Measurements from ENCODE around the gene AP4E1. TPM values are rescaled to one million over a fixed set of nuclear protein-coding genes. Genes with fewer than 3 reads are reported as not detected.
"Not testable (repeated sequence)": the region's sequence is repeated elsewhere in the genome, so short reads cannot be mapped to it uniquely, and the experiment has no call there.

AP4E1 gene
- 12.3 TPM for polyA plus RNA-seq (ENCODE audit: insufficient read length)
- long read RNA-seq, donor 1, full-length matches to known transcripts, result 1 of 1 reads
- long read RNA-seq, donor 1, partial matches to known transcripts, result 0 of 1 reads
- long read RNA-seq, donor 1, other reads (novel, unspliced or antisense), result 0 of 1 reads
- long read RNA-seq, donor 2, result 0 reads
- long read RNA-seq, donor 3, result 0 reads
- long read RNA-seq, donor 4, result 0 reads
- long read RNA-seq, donor 5, full-length matches to known transcripts, result 1 of 1 reads
- long read RNA-seq, donor 5, partial matches to known transcripts, result 0 of 1 reads
- long read RNA-seq, donor 5, other reads (novel, unspliced or antisense), result 0 of 1 reads
- long read RNA-seq, donor 6, result 0 reads
- long read RNA-seq, donor 7, result 0 reads
- long read RNA-seq, donor 8, result 0 reads

DNA sequence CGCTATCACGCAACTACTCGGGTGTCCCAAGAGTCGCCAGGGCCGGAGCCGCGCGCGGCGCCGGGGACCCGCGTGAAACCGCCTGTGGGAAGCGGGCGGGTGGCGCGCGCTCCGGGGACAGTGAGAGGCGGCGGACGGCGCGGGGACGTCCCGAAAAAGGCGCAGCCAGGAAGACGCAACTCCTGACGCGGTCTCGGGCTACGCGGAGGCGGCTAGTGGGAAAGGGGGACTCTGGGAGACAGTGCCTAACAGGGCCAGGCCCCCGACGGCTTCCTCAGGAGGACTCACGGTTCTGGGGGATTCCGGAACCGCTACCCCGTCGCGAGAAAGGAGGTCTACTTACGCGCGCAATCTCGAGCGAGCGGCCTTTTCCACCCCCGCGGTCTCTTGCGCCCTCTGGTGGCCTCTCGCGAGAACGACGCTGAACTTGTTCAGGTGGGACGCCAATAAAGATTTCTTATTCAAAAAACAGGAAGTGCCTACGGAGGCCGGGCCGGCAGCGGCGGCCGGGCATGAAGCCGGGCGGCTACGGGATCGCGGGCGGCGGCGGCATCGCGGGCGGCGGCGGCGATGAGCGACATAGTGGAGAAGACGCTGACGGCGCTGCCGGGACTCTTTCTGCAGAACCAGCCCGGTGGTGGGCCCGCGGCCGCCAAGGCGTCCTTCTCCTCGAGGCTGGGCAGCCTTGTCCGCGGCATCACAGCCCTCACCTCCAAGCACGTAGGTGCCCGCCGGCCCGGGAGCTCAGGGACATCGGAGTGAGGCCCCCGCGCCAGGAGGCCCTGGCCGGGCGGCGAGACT, at the start of gene AP4E1:
TSS of gene AP4E1 (plus strand) at position 475 of the 801 bp plus-strand sequence. CDS start at position 571, 96 bp downstream.
- peak; percentile 93 for DNase-seq

DNA sequence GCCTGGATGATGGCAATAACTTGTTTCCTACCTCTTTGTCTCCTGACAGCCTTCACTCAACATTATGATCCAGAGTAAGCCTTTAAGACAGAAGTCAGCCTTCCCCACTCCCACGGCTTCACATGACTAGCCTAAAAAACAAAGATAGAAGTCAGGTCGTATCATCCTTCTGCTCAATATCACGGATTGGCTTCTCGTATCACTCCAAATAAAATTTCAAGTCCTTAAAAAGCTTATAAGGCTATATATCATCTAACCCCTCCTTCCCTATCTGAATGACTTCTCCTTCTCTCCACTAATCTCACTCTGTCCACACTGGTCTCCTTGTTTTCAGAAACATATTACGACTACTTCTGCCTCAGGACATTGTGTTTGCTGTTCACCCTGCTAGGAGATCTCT, 47.7 kb upstream of the AP4E1 start:
- no peak for DNase-seq

DNA sequence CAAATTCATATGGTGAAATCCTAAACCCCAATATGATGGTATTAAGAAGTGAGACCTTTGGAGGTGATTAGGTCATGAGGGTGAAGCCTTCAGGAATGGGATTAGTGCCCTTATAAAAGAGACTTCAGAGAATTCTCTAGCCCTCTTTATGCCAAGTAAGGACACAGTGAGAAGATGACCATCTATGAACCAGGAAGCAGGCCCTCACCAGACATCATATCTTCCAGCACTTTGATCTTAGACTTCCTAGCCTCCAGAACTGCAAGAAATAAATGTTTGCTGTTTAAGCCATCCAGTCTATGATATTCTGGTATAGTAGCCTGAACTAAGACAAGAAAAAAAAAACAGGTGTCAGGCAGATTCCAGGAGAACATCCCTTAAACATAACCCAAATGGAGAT, 45.9 kb upstream of the AP4E1 start:
- DNase-seq, result no peak

DNA sequence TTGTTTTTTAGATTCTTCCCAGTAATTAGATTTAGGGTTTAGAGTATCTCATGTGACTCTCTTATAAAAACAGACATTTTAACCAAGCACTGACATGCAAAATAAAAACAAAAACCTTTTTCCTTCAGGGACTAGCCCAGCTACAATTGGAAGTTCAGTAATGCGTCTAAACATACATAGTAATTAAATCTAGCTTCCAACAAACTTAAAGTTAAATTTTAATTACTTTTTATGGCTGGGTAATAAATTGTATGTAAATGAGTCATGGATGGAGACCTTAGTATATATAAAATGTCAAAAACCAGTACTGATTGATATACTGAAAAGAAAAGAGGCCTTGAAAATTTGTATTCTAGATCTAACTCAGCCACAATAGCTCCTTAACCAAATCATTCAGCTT, 43.6 kb upstream of the AP4E1 start:
- DNase-seq, result no peak

DNA sequence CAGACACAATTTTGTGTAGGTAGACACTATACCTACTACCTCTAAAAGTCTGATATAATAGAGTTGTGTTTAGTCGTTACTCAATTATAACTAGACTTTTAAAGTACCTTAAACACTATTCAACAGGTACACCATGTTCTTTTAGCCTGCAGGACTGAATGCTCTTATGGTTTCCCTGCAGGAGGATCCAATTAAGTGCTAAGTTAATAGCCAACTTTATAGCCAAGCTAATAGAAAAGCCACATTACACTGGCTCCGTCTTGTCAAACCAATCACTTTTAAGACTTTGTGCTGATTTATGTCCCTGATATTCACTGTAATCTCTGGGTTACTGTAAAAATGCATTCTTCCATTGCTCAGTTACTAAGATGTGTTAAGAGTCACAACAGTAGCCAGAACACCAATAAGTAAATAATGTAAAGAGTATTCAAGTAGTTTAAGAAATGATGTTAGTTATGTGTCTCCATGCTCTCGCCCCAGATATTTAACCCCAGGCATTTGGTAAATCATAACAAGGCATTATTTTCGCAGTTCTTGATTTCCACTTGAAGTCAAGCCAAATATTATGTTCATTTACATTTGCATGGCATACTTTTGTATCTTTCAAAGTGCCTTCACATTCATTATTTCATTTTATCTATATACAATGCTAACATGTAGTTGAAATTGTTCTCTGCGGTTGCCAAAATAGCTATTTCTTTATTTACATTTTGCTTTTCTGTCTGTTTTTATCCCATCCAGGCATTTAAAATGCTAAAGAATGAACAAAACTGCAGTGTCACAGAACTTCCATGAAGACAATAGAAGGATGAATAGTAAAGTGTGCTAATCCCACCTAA, 42.7 kb upstream of the AP4E1 start:
- DNase-seq, result no peak

DNA sequence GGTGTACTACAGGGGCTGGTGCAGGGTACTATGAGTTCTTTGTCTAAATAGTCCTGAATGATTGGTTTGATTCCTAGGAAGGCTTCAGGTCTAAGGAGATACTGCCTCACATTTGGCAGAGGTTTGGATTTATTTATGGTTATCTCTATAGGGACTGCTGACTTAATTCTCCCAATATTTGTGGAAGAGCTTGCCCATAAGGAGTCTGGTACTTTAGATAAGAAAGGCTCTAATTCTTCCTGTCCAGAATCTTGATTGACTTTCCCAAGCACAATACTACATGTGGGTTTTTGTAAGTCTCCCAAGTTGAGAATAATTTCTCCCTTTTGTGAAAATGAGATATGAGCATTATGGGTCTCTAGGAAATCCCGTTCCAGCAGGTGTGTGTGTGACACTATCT, 36.7 kb upstream of the AP4E1 start:
- no peak for DNase-seq

DNA sequence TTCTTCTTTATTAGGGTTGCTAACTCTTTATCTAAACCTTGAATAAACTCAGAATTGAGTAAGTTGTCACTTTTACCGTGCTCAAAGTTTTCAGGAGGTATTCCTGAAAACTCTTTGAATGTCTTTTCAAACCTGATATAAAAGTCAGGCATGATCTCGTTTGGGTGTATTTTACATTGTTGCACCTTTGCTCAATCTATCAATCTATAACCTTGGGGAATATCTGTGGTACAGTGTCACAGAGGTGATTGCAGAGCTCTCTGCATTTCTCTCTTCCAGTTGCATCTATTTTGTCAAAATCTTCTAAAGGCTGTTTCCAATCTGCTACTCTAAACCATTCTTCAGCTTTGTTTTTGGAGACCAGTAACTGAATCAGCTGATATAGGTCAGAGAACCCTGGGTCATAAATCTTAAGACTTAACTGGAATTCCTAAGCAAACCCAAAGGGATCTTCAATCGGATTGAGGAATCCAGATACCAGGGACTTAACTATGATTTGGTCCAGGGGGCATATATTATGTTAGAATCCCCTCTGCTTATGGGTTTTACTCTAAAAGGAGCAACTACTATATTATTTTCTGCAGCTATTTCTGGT, 35.6 kb upstream of the AP4E1 start:
- no peak for DNase-seq

DNA sequence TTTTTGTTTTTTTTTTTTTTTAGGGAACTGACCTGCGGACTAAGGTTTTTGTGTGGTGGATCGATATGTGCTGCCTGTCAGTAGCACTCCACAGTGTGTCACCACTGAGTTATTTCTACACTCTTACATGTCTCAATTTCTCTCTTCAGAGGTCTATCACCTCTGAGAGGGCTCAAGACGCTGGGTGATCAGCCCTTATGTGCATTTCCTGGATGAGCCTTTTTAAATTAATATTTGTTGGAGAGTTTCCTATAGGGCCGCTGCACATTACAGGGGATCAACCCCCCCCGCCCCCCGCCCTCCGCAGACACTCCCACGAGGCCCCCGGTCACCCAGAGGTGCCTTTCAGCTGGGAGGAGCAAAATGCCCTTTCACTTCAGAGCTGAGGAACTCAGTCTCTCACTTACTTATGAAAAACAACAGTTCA, 34.5 kb upstream of the AP4E1 start:
- no peak for DNase-seq

DNA sequence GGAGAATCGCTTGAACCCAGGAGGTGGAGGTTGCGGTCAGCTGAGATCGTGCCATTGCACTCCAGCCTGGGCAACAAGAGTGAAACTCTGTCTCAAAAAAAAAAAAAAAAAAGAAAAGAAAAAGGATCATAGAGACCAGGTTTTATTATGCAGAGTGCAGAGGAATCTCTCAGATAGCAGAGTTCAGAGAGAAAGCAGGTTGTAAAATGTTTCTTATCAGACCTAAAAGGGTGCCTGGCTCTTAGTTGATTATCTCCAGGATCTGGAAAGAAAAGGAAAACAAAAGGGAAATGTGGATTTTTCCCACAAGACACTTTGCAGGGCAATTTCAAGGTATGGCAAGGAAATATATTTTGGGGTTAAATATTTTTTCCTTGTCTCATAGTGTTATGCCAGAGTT, 33.2 kb upstream of the AP4E1 start:
- DNase-seq, result not testable (repeated sequence)

DNA sequence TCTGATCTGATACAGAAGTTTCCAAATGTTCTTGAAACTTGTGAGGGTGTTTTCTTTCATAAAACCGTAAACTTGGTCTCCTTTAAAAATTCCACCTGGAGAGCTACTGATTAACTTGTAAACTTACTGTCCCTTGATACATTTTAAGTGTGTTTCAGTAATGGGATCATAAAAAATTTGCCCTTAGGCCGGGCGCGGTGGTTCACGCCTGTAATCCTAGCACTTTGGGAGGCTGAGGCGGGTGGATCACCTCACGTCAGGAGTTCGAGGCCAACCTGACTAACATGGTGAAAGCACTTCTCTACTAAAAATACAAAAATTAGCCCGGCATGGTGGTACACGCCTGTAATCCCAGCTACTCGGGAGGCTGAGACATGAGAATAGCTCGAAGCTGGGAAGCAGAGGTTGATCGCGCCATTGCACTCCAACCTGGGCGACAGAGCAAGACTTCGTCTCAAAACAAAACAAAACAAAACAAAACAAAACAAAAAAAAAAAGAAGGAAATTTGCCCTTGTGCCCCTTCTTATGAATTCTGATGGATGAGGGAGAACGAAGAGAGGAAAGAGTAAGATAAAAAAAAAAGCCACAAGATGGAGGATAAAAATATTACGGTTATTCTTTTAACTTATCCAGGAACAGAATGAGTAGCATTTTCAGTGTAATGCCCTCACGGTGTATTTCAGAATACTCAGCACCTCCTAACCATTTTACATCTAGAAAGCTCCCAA, 32.1 kb upstream of the AP4E1 start:
- no peak for DNase-seq

DNA sequence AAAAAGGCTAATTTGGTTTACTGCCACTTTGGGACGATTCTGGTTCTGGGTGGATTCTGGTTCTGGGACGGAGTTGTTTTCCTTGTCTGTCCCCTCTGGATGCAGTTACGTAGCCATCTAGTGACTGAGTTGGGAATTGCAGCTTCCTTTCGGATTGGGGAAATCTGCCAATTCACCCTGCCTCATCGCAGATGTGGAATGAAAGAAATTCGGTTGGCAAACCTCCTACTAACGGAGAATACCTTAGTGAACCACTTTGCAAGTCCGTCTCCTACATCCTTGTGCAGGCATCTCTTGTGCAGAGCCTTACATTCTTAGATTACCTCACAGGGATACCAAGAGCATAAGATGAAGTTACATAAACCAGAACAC, 31.5 kb upstream of the AP4E1 start:
- DNase-seq, result peak; percentile 86

DNA sequence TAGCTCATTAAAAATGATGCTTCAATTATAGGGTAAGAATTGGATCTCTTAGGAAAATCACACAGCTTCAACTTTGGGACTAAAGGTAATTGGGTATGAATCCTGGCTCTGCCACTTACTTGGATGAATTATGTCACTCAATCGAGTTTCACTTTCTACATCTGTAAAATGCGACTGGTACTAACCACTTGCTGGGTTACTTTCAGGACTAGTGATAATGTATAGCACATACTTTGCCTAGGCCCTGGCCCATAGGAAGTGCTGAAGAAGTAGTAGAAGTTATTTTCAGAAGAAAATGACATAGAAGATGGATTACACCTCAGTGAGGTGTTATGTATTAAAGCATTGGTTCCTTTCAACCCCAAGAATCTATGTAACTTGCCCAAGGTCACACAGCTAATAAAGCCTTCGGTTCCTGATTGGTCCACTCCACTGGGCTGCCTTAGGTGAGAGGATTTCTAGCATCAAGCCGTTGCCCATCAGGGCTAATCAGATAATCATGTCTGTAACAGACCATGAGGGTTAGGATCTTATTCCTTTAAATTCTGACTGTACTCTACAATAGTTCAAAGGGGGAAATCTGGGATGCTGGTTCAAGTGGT, 29.4 kb upstream of the AP4E1 start:
- DNase-seq, result no peak

DNA sequence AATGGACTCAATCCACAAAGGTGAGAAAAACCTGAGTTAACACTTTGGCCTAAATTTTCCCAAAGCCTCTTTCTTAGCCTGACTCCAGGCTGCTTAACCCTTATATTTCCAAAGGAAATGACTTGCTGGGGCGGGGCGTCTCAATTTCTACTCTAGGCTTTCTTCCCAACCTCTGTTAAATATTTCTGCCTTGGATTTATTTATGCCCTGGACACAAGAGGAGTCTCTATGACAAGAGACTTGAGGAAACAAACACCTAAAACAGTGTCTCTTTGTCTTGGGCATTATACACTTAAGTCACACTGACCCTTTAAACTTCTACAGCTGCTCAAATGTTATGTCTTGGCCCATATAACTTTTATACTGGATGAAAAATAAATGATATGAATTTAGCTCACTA, 28.3 kb upstream of the AP4E1 start:
- no peak for DNase-seq

DNA sequence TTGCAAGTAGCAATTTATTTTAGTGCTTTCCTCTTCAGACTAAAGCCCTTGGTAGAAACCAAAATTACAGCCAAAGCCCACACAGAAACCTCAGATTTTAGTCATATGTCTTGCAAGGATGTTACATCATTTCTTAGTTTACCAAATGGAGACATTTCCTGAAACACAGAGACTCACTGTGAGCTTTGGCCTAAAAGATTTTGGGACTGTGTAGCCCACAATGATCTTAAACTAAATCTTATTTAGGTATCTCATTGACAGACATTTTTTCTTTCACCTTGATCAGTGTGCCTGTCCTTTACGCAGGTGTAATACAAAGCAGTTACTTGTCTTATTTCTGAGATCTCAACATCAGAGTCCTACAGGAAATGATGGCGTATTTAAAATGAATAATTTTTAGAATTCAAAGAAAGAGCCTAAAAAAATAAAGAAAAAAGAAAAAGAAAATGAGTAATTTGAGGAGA, 27.8 kb upstream of the AP4E1 start:
- DNase-seq, result no peak

DNA sequence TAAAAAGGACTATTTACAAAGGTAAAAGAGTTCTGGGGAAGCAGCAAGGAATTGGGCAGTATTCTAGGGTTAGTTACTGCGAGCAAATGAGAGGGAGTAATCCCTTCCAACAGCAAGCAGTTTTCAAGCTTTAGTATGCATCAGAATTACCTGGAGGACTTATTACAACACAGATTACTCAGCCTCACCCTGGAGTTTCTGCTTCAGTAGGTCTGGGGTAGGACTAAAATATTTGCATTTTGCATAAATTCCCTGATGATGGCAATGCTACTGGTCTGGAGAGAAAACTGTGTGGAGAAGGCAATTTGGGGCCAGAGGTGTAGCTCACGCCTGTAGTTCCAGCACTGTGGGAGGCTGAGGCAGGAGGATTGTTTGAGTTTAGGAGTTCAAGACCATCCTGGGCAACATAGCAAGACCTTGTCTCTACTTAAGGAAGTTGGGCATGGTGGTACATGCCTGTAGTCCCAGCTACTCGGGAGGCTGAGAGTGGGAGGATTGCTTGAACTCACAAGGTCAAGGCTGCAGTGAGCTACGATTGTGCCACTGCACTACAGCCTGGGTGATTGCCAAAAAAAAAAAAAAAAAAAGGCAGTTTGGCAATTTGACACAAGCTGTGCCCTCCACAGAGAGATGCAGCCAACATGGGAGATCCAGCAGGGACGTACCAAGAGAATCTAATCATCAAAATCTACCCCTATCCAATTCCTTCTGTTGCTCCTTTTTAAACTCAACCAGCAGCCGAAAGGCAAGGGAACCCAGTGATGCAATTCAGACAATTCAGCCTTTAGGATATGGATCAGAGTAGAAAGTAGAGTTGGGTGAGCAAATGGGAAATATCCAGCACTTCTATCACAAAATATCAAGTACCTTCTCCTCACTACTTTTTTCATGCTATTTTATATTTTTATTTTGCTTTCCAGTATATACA, 27.1 kb upstream of the AP4E1 start:
- DNase-seq, result no peak

DNA sequence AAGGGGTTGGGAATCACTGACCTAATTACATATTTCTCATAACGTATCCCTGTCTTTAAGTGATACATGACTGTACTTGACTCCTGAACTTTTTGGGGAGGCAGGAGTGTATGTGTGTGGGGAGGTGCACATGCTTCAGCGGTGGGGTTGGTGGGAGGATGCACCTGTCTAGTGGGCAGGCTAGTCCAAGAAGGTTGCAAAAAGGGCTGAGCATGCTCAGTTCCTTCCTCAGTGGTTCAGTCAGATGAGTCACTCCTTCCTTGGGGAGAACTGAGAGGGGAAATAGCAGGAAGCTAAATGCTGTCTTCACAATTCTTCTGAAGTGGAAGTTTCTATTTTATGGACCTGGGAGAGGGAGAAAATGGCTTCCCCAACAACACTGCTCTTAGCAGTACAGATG, 24.6 kb upstream of the AP4E1 start:
- no peak for DNase-seq

DNA sequence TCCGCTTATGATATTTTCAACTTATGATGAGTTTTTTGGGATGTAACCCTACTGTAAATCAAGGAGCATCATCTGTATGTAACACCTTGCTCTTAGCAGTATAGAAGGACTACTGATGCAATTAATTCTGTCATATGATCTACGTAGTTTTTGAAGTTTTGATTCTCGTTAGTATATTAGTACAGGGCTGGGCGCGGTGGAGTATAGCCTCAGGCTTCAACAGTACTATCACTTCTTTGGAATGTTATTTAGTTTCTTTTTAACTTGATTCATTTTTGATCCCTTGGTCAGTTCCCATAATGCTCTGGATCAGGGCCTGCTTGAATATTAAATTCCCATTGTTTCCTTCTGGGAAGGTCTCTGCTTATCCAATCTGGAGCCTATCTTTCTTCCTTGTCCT, 23.9 kb upstream of the AP4E1 start:
- DNase-seq, result no peak

DNA sequence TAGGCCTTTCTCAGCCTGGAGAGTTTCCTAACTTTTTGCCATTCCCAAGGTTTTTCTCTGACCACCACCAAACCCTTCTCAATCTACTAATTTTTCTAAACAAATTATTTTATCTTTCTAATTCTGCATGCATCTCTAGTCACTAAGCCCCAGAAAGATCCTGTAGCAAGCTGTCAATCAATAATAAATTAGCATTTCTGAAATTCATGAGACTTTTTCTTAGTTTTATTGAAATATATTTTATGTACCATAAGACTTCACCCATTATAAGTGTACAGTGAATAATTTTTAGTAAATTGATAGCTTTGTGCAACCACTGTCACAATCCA, 22.4 kb upstream of the AP4E1 start:
- DNase-seq, result no peak

DNA sequence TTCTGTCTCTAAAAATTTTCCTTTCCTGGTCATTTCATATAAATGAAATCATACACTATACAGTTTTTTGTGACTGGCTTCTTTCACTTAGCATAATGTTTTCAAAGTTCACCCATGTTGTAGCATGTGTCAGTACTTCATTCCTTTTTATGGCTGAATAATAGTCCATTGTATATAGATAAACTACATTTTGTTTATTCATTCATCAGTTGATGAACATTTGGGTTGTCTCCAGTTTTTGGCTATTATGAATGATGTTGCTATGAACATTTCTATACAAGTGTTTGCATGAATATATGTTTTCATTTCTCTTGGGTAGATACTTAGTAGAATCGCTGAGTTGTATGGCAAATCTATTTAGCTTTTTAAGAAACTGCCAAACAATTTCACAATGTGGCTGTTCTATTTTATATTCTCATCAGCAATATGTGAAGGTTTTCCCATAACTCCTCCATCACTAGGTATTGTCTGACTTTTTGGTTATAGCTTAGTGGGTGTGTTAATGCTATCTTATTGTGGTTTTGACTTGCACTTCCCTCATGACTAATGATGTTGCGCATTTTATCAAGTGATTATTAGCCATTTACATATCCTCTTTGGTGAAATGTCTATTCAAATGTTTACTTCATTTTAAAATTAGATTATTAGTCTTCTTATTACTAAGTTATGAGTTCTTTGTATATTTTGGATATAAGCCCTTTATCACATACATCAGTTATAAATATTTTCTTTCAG, 21.7 kb upstream of the AP4E1 start:
- no peak for DNase-seq

Measured in left kidney (tissue), 8 donors.